Kidney capillary endothelial cell (primary cell): ENCODE results near the gene PLCB3.
"Not testable (repeated sequence)": the region's sequence is repeated elsewhere in the genome, so short reads cannot be mapped to it uniquely, and the experiment has no call there.

Source experiments
- DNase-seq: peaks from one replicate; pipeline ENCODE4 v3.0.0-alpha.2; 2018; ENCODE audit warnings: low spot score

Gene PLCB3

GRCh38 chr11:64305075-64305690 is 53.9 kb downstream of the PLCB3 start, which contains the start of gene ESRRA:
Gene ESRRA (plus strand): TSS chr11:64305524. CDS start chr11:64307180, 1,656 bp downstream.
- peak; percentile 97 for DNase-seq

DNA sequence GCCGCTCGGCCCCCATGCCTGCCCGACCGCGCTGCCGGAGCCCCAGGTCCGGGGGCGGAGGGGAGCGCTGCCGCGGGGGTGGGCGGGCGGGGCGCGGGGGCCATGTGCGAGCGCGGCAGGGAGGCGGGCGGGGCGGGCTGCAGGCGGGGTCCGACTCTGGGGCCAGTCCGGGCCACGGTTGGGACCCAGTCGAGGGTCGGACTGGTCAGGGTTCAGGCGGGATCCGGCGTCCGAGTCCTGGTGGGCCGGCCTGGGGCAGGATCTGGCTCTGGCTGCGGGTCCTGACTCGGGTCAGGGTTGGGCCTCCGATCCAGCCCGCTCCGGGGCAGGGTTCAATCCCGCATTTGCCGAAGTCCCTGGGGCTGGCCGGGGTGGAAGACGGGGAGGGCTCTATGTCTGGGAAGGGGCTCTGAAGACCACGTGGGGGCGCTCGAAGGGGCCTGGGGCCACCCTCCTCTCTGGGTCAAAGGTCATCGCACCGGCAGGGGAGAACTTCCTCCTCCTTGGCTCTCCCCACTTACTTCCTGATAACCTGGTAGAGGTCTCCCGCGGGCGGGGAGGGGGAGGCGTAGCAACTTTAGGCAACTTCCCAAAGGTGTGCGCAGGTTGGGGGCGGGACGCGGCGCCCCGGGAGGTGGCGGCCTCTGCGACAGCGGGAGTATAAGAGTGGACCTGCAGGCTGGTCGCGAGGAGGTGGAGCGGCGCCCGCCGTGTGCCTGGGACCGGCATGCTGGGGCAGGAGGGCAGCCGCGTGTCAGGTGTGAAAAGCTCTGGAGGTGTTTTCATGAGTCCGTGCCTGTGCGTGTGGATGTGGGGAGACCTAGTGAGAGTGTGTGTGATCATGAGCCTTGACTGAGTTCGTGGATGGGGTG is 54.6 kb downstream of the PLCB3 start:
- DNase-seq: no peak

DNA sequence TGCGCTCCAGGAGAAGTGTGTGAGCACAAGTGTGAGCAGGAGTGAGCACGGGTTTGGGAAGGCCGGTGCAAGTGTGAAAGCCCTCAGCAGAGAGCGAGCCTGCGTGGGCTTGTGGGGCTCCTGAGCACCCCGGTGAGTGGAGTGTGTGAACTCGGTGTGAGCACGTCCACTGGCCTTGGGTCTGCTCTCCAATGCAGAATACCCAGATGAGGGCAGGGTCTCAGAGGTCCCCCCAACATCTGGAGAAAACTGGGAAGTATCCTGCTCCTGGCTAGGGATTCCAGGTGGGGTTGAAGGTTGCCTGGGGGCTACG is 55.2 kb downstream of the PLCB3 start:
- no peak for DNase-seq

DNA sequence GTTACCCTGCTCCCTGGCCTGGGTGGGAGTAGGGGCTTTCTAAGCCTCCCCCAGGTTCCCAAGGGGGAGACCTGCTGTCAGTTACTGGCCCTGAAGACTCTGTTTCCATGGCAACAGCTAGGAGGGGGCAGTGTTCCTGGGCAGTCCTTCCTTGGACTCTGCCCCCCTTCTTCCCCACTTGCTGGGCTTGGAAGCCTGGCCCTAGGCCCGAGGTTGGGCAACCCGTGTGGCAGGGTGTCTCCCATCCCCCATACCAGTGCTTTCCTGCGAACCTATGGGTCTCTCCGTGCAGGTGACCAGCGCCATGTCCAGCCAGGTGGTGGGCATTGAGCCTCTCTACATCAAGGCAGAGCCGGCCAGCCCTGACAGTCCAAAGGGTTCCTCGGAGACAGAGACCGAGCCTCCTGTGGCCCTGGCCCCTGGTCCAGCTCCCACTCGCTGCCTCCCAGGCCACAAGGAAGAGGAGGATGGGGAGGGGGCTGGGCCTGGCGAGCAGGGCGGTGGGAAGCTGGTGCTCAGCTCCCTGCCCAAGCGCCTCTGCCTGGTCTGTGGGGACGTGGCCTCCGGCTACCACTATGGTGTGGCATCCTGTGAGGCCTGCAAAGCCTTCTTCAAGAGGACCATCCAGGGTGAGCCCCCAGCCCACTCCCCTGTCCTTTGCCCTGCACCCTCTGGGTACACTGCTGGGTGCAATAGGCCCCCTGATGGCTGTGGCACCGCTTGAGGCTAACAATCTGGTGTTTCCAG is 55.7 kb downstream of the PLCB3 start:
- no peak for DNase-seq

- DNase-seq: not testable (repeated sequence)
Measured at GRCh38 chr11:64307795-64308194, 56.5 kb downstream of the PLCB3 start.

DNA sequence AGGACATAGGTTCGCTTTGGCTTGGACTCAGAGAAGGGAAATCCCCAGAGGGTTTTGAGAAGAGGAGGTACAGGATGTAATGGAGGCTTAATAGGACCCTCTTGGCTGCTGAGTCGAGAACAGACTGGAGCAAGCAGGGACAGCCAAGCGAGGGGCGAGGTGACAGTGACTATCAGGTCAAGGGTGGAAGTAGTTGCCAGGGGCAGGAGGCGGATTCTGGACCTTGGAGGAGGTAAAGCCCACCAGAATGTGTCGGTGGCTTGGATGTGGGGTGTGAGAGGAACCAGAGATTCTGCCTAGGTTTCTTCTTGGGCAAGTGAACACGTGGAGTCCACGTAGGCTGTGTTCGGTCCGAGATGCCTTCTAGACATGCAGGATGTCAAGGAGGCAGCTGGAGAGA is 61.6 kb downstream of the PLCB3 start:
- DNase-seq: no peak

GRCh38 chr11:64313491-64314145 is 62.3 kb downstream of the PLCB3 start:
- DNase-seq: no peak

DNA sequence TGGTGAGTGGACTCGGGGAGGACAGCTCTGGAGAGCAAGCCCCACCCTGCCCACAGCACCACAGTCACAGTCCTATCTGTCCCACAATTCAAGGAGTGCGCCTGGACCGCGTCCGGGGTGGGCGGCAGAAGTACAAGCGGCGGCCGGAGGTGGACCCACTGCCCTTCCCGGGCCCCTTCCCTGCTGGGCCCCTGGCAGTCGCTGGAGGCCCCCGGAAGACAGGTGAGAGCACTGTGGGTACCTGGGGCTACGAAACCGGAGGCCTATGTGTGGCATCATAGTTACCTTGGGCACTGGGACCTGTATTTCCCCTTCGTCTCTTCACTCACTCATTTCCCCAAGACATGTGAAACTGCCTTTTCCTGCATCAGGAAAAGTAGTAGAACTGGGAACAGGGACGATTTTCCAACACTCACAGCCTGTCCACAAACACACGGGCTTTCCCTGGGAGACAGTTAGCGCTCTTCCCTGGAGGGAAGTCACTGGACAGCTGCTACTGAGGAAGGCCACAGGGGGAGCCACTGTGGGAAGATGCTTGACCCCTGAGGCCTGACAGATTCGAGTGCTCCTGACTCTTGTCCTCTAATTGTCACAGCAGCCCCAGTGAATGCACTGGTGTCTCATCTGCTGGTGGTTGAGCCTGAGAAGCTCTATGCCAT is 62.9 kb downstream of the PLCB3 start:
- no peak for DNase-seq

DNA sequence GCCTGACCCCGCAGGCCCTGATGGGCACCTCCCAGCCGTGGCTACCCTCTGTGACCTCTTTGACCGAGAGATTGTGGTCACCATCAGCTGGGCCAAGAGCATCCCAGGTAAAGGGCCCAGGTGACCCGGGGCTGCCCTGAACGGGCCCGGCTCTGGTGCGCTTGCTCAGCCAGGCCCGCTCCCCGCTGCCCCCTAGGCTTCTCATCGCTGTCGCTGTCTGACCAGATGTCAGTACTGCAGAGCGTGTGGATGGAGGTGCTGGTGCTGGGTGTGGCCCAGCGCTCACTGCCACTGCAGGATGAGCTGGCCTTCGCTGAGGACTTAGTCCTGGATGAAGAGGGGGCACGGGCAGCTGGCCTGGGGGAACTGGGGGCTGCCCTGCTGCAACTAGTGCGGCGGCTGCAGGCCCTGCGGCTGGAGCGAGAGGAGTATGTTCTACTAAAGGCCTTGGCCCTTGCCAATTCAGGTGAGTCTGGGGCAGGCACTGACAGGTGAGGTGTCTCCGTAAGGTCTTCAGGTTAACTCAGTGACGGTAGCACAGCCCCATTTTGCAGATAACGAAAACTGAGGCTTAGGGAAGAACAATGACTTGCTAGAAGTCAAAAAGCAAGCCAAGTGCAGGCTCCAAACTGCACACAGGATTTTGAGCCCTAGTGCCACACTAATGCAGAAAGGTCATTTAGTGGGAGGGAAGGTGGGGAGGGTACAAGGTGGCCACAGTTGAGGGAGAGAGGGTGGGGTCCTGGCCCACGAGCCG is 63.7 kb downstream of the PLCB3 start:
- no peak for DNase-seq

- not testable (repeated sequence) for DNase-seq
Measured at GRCh38 chr11:64315667-64316526, 64.6 kb downstream of the PLCB3 start.

DNA sequence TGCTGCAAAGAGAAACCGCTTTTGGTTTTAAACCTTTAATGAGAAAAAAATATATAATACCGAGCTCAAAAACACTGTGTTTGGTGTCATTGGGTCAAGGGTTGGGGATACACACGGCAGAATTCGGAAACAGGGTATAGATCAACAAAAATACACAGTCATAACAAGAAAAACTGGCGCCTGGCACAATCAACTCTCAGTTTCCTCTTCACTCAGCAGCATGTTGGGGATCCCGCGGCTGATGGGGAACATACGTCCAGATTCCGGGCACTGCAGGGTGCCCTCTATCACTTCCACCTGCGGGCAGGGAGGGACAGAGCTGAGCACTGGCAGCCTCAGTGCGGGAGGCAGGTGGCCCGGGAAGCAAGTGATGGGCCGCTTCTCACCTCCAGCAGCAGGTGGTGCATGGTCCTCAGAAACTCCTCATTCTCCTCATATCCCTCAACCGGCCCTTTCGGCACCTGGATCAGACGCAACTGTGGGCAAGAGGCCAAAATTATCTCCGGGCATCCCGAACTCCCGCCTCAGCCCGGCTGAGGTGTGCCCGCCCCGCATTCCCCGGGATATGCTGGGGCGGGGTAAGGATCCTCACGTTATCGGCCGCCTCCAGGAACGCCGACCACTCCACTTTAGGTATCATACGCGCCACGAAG is 65.5 kb downstream of the PLCB3 start:
- no peak for DNase-seq

- DNase-seq: peak; percentile 89
Measured at GRCh38 chr11:64317325-64317960, 66.1 kb downstream of the PLCB3 start, which contains the start of gene TRMT112. Gene TRMT112 (minus strand): TSS chr11:64317559. CDS start chr11:64317526, 33 bp downstream.

DNA sequence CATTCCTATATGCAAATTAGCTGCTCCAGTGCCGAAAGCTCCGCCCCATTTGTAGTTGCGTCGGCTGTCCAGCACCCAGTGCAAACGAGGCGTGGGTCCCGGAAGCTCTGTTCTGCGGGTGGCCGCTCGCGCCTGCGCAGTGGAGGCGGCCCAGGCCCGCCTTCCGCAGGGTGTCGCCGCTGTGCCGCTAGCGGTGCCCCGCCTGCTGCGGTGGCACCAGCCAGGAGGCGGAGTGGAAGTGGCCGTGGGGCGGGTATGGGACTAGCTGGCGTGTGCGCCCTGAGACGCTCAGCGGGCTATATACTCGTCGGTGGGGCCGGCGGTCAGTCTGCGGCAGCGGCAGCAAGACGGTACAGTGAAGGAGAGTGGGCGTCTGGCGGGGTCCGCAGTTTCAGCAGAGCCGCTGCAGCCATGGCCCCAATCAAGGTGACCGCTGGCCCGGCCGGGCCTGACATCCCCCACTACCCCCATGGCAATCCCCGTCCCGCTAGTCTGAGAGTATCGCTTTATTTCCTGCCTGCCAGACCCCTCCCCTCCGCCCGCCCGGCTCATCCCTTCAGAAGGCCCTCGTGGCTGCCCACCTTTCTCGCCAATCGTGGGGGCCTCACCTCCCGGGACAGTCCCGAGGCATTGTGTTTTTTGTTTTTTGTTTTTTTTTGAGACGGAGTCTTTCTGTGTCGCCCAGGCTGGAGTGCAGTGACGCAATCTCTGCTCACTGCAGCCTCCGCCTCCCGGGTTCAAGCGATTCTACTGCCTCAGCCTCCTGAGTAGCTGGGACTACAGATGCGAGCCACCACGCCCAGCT is 66.8 kb downstream of the PLCB3 start, which contains the start of gene PRDX5:
PRDX5 (plus strand) TSS at position 161 of the 805 bp plus-strand sequence; CDS start at position 256, 95 bp downstream.
- DNase-seq: peak; percentile 97
